GM18502 (cell line): ENCODE measurements around the gene GRAP.
"Not testable (repeated sequence)": the region's sequence is repeated elsewhere in the genome, so short reads cannot be mapped to it uniquely, and the experiment has no call there.

Source experiments
- ATAC-seq: cut with Tn5 transposase; IDR thresholded peaks from one replicate; pipeline ENCODE4 v1.9.1; 2021; ENCODE audit warnings: mild to moderate bottlenecking; ENCODE audit not compliant: unreplicated experiment, poor library complexity

GRAP gene

DNA sequence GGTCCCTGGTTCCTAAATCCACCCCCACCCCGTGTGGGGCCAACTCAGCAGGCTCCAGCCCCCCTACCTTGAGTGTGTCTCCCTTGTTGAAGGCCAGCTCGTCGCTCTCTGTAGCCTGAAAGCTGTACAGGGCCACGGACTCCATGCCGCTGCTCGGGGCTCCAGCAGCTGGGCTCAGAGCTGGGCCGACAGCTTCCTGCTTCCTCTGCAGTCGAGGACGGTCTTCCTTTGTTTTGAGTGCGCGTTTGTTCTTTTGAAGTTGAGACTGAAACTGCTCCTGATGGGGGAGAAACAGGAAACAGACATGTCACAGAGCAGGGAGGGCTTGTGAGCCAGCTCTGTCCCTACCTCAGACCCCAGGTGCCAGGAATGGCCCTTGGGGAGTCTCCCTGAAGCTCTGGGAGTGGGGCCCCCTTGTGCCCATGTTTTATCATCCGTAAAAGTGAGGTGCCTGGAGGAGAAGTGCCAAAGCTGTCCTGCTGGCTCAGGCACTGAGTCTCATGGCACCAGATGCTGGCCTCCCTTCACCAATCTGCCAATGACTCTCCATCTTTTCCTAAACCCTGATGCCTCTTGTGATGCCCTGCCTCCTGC lies at the start of gene GRAP:
Gene GRAP (minus strand): TSS at position 176 of the 594 bp plus-strand sequence. CDS start 31 bp downstream, at position 145.
- ATAC-seq: not testable (repeated sequence)

GRCh38 chr17:19093684-19094438 lies 47.1 kb upstream of the GRAP start:
- ATAC-seq: not testable (repeated sequence)

DNA sequence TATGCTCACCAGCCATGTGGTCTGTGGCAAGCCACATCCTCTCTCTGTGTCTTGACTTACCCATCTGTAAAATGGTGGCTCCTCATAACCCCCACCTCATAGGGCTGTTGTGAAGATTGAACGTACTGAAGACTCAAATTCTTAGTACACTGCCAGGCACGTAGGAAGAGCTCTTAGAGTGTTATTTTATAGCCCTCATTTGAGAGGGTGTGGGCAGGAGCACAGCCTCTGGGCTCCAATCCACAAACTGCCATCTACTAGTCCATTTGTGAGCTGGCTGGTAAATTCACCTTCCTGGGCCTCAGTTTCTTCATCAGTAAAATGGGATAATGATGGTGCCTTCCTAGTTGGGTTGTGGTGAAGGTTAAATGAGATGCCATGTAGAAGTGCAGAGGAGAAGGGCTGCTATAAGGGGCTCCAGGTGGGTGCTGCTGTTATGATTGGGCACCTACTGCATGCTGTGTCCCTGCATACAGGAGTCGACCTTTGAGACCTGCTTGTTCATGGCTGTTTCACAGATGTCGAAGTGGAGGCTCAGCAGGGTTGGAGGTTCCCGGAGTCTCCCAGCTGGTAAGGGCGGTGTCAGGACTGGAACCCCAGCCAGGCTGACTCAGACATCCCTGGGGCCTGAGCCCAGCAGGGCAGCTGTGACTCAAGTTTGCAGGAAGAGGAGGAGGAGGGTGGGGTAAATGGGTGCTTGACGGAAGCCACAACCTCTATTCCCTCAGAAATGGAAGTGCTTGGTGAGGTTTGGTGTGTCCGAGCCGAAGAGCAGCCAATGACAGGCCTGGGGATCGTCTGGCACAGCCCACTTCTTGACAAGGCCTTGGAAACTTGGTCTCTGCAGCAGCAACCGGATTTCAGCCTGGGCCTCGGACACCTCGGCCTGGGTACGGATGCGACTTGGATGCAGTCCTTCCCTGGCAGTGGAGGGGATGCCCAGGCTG lies 46.3 kb upstream of the GRAP start:
- not testable (repeated sequence) for ATAC-seq

- ATAC-seq: peak; percentile 54
Observed at GRCh38 chr17:19090058-19090772, 43.5 kb upstream of the GRAP start.

GRCh38 chr17:19088804-19089685 lies 42.3 kb upstream of the GRAP start:
- not testable (repeated sequence) for ATAC-seq

- not testable (repeated sequence) for ATAC-seq
Observed at GRCh38 chr17:19077386-19077785, 30.6 kb upstream of the GRAP start.

DNA sequence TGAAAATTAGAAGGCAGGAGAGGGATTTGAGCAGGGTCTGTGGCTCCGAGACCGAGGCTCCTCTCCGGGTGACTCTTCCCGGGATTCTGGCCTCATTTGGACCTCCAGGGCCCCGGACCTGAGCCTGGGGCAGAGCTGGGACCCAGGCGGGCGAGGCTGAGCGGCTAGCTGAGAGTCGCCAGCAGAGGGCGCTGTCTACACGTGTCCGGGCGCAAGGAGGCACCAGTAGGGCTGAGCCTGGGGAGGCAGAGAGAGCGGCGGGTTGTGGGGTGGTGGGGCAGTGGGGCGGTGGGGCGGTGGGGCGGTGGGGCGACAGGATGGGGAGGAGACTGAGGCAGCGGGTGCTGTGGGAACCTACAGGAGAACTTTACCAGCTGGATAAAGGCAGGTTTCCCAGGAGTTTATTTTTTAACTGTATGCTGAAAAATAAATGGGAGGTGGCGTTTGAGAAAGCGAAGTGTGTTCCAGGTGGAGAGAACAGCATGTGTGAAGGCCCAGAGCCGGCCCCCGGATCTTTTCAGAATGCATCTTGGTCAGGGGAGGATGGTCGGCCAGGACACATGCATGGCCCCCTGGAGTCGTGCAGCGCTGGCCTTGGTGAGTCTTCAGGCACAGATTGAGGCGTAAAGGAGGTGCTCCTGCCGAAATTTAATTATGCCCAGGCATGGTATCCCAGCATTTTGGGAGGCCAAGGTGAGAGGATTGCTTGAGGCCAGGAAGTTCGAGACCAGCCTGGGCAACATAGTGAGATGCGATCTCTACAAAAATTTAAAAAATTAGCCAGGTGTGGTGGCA lies 29.8 kb upstream of the GRAP start:
- peak; percentile 79 for ATAC-seq

DNA sequence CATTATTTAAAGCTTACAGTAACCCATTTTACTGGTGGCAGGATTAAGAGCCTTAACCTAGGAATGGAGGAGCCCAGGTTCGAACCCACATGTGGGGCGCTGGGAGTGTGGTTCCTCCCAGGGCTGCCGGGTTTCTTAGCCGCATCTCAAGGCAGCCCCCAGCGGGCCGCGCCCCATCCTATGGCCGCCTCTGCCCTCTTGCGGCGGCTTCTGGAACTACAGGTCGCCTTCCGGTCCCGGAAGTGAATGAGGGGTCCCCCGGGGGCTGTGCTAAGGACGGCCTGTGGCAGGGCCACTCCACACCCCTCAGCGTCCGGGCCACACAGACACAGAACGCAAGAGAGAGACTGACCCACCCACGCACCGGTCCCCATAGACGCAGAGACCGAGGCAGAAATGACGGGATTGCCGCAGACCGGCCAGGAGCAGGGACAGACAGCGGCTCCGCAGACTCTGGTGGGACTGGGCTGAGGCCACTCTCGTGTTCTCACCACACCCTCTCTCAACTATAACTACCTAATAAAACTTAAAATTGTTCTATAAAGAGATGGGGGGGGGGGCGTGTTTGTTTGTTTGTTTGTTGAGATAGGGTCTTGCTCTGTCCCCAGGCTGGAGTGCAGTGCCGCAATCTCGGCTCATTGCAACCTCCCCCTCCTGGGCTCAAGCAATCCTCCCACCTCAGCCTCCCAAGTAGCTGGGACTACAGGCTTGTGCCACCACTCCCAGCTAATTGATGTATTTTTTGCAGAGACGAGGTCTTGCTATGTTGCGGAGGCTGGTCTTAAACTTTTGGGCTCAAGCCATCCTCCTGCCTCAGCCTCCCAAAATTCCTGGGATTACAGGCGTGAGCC lies 23.8 kb upstream of the GRAP start:
- peak; percentile 85 for ATAC-seq

DNA sequence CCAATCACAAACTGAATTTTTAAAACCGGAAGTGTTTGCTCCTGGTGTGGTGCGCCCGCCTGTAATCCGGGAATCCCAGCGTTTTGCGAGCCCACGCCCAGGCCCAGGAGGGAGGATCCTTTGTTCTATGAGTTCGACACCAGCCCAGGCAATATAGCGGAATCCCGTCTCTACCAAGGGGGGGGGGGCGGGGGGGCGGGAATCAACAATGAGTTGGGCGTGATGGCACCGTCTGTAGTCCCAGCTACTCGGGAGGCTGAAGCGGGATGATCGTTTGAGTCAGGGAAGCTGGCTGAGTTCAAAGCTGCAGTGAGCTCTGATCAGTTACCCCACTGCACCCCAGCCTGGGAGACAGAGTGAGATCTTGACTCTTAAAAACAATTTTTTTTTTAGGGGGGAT lies 17.6 kb upstream of the GRAP start:
- not testable (repeated sequence) for ATAC-seq

DNA sequence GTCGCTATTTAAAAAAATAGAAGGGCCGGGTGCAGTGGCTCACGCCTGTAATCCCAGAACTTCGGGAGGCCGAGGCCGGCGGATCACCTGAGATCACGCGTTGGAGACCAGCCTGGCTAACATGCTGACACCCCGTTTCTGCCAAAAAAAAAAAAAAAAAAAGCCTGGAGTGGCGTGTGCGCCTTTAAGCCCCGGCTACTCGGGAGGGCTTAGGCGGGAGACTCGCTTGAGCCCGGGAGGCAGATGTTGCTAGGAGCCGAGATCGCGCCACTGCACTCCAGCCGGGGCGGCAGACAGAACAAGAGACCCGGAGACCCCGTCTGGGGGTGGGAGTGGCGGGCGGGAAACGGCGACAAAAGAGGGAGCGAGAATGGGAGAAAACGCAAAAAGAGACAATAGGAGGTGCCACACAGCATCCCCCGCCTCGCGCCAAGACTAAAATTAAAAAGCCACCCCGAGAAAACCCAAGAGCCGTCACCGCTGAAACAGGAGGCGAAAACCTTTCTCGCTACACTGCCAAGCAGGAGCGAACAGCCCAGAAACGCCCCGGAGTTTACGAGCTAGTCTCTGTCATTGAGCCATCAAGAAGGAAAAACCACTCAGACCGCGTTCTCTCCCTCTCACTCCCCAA lies 16.7 kb upstream of the GRAP start:
- peak; percentile 1 for ATAC-seq

- peak; percentile 64 for ATAC-seq
Observed at GRCh38 chr17:19062718-19063325, 16.1 kb upstream of the GRAP start.

DNA sequence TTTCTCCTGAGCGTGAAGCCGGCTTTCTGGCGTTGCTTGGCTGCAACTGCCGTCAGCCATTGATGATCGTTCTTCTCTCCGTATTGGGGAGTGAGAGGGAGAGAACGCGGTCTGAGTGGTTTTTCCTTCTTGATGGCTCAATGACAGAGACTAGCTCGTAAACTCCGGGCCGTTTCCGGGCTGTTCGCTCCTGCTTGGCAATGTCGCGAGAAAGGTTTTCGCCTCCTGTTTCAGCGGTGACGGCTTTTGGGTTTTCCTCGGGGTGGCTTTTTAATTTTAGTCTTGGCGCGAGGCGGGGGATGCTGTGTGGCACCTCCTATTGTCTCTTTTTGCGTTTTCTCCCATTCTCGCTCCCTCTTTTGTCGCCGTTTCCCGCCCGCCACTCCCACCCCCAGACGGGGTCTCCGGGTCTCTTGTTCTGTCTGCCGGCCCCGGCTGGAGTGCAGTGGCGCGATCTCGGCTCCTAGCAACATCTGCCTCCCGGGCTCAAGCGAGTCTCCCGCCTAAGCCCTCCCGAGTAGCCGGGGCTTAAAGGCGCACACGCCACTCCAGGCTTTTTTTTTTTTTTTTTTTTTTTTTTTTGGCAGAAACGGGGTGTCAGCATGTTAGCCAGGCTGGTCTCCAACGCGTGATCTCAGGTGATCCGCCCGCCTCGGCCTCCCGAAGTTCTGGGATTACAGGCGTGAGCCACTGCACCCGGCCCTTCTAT lies 15.4 kb upstream of the GRAP start:
- ATAC-seq: peak; percentile 94

- peak; percentile 74 for ATAC-seq
Observed at GRCh38 chr17:19055447-19055846, 8.7 kb upstream of the GRAP start.

- ATAC-seq: not testable (repeated sequence)
Observed at GRCh38 chr17:19048826-19049225, 2.1 kb upstream of the GRAP start.

DNA sequence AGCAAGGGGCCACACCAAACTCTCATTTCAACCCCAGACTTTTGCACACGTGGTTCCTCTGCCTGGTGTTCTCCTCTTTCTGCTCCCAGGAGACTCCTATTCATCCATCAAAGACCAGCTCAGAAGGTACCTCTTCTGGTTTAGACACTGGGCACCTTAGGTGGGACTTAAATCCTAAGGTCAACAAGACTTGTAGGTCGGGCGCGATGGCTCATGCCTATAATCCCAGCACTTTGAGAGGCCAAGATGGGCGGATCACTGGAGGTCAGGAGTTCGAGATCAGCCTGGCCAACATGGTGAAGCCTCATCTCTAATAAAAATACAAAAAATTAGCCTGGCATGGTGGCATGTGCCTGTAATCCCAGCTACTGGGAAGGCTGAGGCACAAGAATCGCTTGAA lies 753 bp upstream of the GRAP start:
- not testable (repeated sequence) for ATAC-seq

DNA sequence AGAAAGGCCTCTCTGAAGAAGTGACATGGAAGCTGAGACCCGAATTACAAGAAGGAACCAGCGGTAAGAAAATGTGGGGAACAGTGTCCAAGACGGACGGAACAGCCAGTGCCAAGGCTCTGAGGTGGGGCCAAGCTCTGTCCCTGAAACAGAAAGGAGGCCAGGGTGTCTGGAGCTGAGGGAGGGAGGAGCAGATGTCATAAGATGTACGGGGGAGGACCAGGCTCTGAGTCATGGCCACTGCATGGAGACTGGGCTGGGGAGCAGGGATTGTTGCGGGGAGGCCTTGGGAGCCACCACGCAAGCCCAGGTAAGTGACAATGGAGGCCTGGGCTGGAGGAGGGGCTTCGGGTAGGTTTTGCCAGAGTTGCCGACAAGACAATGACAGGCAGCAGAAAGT lies 2.1 kb downstream of the GRAP start:
- not testable (repeated sequence) for ATAC-seq
